GM21825 (cell line): ENCODE data around the gene SLC35E4.
A peak's percentile ranks its signal among the peaks of the same experiment; 100 is the strongest.
"Not testable (repeated sequence)": the region's sequence is repeated elsewhere in the genome, so short reads cannot be mapped to it uniquely, and the experiment has no call there.

ENCODE experiments used
- ATAC-seq: cut with Tn5 transposase; IDR thresholded peaks from one replicate; pipeline ENCODE4 v1.9.1; 2021; ENCODE audit warnings: mild to moderate bottlenecking, moderate library complexity; ENCODE audit not compliant: unreplicated experiment

Gene SLC35E4

DNA sequence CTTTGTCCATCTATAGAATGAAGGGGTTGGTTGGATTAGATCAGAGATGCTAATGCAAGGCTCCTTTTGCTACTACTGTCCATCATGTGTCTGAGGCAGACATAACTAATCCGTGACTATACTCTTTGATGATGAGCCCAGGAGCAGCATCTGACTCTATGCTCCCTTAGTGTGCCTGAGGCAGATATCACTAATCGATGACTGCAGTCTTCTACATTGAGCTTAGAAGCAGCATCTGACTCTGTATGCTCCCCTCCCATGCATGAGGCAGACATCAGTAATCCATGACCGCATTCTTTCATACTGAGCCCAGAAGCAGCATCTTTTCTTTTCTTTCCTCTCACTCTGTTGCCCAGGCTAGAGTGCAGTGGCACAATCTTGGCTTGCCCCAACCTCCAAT lies 24.4 kb upstream of the SLC35E4 start:
- no peak for ATAC-seq

- ATAC-seq: no peak
Measured at GRCh38 chr22:30612789-30613188, 22.8 kb upstream of the SLC35E4 start.

GRCh38 chr22:30614268-30614667 lies 21.3 kb upstream of the SLC35E4 start:
- no peak for ATAC-seq

- ATAC-seq: no peak
Measured at GRCh38 chr22:30614879-30615278, 20.7 kb upstream of the SLC35E4 start.

DNA sequence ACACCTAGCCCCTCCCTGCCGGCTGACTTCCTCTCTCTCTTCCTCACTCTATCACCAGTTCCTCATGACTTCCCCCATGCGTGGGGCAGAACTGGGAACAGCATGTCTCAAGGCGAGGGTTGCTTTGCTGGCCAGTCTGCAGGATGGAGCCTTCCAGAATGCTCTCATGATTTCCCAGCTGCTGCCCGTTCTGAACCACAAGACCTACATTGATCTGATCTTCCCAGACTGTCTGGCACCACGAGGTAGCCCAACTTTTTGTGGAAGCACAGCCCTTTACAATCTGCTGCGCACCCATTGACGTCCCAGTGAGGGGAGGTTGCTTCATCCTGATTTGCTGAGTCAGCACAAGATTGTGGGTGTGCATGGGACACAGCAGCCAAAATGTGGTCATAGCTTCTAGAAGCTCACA lies 20.0 kb upstream of the SLC35E4 start:
- no peak for ATAC-seq

GRCh38 chr22:30617819-30618218 lies 17.8 kb upstream of the SLC35E4 start:
- ATAC-seq: no peak

- not testable (repeated sequence) for ATAC-seq
Measured at GRCh38 chr22:30619909-30620308, 15.7 kb upstream of the SLC35E4 start.

DNA sequence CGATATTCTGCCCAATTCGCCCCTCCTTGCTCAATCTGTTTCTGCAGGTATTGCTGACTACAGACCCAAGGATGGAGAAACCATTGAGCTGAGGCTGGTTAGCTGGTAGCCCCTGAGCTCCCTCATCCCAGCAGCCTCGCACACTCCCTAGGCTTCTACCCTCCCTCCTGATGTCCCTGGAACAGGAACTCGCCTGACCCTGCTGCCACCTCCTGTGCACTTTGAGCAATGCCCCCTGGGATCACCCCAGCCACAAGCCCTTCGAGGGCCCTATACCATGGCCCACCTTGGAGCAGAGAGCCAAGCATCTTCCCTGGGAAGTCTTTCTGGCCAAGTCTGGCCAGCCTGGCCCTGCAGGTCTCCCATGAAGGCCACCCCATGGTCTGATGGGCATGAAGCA lies 9.2 kb upstream of the SLC35E4 start:
- no peak for ATAC-seq

GRCh38 chr22:30627471-30627870 lies 8.1 kb upstream of the SLC35E4 start:
- ATAC-seq: no peak

- ATAC-seq: no peak
Measured at GRCh38 chr22:30628491-30628890, 7.1 kb upstream of the SLC35E4 start.

DNA sequence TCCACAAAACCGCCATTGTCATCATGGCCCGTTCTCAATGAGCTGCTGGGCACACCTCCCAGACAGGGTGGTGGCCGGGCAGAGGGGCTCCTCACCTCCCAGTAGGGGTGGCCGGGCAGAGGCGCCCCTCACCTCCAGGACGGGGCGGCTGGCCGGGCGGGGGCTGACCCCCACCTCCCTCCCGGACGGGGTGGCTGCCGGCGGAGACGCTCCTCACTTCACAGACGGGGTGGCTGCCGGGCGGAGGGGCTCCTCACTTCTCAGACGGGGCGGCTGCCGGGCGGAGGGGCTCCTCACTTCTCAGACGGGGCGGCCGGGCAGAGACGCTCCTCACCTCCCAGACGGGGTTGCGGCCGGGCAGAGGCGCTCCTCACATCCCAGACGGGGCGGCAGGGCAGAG lies 4.1 kb upstream of the SLC35E4 start:
- ATAC-seq: not testable (repeated sequence)

DNA sequence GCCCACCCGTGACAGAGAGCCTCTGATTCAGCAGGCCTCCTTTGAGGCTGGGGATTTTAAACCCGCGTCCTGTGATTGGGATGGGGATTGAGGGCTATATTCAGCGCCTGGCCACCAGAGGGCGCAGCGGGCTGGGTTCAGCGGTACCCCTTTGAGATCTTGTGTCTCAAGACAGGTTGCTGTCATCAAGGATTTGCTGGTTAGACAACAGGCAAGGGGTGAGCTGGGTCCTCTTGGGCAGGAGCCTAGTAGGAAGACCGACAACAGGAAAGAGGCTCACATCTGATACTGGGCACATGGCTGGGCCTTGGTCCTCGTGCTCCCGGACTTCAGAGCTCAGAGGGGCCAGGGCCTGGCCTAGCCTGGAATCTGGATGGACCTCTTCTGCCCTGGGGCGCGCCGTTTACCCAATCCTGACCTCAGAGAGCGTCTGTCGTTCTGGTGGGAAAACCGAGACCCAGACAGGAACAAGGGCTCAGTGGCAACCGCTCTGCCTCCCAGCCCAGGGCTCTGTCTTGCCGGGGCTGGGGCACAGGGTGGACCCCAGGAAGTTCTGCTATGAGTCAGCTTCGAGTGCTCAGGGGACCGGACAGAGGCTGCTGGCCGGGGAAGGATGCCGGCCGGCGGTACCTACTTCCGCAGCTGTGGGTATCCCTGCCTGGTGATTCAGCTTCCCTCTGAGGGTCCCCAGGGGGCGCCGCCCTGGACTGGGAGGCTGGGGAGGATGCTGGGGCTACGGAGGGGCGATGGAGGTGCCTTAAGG lies 929 bp upstream of the SLC35E4 start:
- ATAC-seq: peak; percentile 56

GRCh38 chr22:30636226-30637077 lies 871 bp downstream of the SLC35E4 start:
- ATAC-seq: no peak

DNA sequence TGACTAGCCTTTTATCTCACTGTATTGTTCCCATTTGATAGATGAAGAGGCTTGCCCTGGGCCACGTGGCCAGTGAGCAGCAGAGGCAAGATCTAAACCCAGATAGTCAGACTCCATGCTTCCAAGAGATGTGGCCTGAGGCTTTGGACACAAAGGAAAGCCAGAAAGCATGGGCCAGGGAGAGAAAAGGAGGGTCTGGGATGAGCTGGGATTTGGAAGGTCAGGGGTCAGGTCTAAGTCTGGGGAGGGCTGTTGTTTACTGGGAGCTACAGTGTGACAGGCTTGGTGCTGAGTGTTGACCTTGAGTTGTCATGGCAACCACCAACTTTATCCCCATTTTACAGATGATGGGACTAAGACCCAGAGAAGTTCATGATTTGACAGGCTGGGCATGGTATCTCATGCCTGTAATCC lies 2.1 kb downstream of the SLC35E4 start:
- no peak for ATAC-seq

- ATAC-seq: no peak
Measured at GRCh38 chr22:30640361-30640760, 4.8 kb downstream of the SLC35E4 start.

GRCh38 chr22:30640839-30641430 lies 5.4 kb downstream of the SLC35E4 start:
- no peak for ATAC-seq

- no peak for ATAC-seq
Measured at GRCh38 chr22:30643055-30643875, 7.7 kb downstream of the SLC35E4 start.

DNA sequence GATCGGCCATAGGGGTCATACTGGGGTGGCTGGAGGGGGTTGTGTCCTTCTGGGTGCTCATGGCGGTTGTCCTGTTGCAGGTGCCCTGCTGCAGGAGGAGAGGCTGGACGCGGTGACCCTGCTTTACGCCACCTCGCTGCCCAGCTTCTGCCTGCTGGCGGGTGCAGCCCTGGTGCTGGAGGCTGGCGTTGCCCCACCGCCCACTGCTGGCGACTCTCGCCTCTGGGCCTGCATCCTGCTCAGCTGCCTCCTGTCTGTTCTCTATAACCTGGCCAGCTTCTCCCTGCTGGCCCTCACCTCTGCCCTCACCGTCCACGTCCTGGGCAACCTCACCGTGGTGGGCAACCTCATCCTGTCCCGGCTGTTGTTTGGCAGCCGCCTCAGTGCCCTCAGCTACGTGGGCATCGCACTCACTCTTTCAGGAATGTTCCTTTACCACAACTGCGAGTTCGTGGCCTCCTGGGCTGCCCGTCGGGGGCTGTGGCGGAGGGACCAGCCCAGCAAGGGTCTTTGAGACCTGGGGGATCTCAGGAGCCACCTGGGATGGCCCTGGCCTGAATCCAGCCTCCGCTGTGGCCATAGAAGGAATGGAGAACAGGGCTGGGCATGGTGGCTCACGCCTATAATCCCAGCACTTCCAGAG lies 11.1 kb downstream of the SLC35E4 start:
- ATAC-seq: no peak

GRCh38 chr22:30647536-30647935 lies 12.0 kb downstream of the SLC35E4 start:
- no peak for ATAC-seq

DNA sequence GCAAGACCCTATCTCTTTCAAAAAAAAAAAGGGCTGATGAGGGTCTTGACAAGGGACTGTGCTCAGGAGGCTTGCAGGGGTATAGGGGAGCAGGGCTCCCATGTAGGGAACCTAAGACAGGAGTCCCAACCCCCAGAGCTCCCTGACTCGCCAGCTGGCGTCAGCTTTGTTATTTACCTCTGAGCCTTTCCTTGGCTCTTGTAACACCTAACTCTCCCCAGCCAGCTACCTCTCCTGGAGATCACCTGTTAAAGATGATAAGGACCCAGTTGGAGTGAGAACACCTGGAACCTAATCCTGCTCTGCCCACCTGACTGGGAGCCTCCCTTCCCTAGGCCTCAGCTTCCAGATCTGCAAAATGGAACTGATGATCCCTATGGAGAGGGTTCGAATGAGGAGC lies 13.2 kb downstream of the SLC35E4 start:
- no peak for ATAC-seq
